Mesothelial cell of epicardium (in vitro differentiated cells): Measurements from ENCODE around the gene SFSWAP. TPM values are rescaled to one million over a fixed set of nuclear protein-coding genes. Genes with fewer than 3 reads are reported as not detected.

Experiments used
- DNase-seq, 2 experiments: peaks; one replicate each; pipeline ENCODE4 v3.0.0; 2021; ENCODE audit warnings: low spot score in 2 of 2; ENCODE audit not compliant: unreplicated experiment in 2 of 2
- H3K27ac Mint-ChIP-seq: 2 replicates; pipeline ENCODE4 v1.8.0; 2021; ENCODE audit warnings: mixed read lengths
- H3K27me3 Mint-ChIP-seq: 2 replicates; pipeline ENCODE4 v1.8.0; 2021; ENCODE audit warnings: low read depth, mixed read lengths
- H3K36me3 Mint-ChIP-seq: 2 replicates; pipeline ENCODE4 v1.8.0; 2021; ENCODE audit warnings: mixed read lengths
- H3K4me1 Mint-ChIP-seq: 2 replicates; pipeline ENCODE4 v1.8.0; 2021; ENCODE audit warnings: mixed read lengths
- H3K4me3 Mint-ChIP-seq: 2 replicates; pipeline ENCODE4 v1.8.0; 2021; ENCODE audit warnings: mild to moderate bottlenecking, moderate library complexity, mixed read lengths
- H3K9me3 Mint-ChIP-seq: 2 replicates; pipeline ENCODE4 v1.8.0; 2021; ENCODE audit warnings: mixed read lengths
- total RNA-seq: library from RNA; stranded (reverse); gene quantifications from 3 replicates; pipeline ENCODE4 v1.2.1, GENCODE V29; 2021
- TF ChIP-seq, protein P1 (sequence below): fragments of 200-600 bp; sonication (generic); IDR thresholded peaks from one replicate; pipeline ENCODE4 v1.5.0; 2021; ENCODE audit warnings: antibody characterized with exemption; ENCODE audit not compliant: unreplicated experiment

Gene SFSWAP
- total RNA-seq, 1 donor from 2014 or later: 73.0 TPM

DNA sequence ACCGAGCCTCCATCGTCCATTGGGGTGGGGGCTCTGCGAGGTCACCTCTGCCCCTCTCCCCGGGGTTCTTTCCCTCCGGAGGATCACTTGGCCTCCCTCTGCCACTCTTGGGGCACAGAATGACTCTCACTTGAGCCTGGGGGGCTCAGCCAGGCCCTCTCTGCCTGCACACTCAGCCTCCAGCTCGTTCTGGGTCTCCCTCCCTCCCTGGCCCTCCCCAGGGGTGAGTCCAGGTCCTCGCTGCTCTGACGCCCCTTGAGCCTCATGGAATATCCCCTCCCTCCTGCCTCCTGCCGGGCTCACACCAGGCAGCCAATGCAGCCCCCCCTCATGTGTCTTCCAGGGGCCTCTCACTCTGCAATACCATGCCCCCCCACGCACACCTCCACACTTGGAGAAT is 17.7 kb upstream of the SFSWAP start:
- no peak for DNase-seq
- Mint-ChIP-seq H3K36me3 (no peaks in the 10 kb centered on the region), H3K4me3 (no peak overlapping the region), H3K9me3 (no peaks in the 10 kb centered on the region), H3K27me3 (peaks cover 38% of the 10 kb centered on the region), H3K4me1 (no peaks in the 10 kb centered on the region), H3K27ac (no peak overlapping the region)
- TF ChIP-seq, protein P1, sequence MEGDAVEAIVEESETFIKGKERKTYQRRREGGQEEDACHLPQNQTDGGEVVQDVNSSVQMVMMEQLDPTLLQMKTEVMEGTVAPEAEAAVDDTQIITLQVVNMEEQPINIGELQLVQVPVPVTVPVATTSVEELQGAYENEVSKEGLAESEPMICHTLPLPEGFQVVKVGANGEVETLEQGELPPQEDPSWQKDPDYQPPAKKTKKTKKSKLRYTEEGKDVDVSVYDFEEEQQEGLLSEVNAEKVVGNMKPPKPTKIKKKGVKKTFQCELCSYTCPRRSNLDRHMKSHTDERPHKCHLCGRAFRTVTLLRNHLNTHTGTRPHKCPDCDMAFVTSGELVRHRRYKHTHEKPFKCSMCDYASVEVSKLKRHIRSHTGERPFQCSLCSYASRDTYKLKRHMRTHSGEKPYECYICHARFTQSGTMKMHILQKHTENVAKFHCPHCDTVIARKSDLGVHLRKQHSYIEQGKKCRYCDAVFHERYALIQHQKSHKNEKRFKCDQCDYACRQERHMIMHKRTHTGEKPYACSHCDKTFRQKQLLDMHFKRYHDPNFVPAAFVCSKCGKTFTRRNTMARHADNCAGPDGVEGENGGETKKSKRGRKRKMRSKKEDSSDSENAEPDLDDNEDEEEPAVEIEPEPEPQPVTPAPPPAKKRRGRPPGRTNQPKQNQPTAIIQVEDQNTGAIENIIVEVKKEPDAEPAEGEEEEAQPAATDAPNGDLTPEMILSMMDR: no peak

DNA sequence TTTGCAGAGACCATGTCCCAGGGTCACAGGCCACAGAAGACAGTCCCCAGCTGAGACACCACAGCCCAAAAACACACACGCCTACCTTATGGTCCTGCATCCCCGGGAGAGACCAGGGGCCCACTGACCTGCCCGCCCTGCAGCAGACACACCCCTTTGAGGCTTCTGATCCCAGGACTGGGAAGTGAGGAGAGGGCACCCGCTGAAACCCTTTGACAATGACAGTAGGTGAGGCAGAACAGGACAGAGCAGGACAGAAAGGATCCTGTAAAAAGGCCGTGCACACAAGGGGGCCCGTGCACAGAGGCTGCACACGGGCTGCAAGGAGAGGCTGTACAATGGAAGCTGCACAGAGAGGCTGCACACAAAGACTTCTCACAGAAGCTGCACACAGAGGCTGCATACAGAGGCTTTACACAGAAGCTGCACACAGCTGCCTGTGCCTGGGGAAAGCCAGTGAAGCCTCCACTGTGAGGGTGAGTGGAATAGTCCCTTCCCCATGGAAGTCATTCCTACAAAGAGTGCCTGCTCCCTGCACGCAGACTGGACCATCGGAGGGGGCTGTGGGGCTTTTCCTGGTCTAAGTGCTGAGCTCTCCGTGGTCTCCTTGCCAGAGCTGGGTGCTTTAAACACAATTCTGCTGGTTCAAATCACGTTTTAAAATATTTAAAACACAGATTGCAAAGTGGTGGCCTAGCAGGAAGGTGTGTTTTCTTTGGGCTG is 16.6 kb upstream of the SFSWAP start:
- H3K4me1 Mint-ChIP-seq: no peaks in the 10 kb centered on the region
- peaks cover 40% of the 10 kb centered on the region for H3K27me3 Mint-ChIP-seq
- no peak overlapping the region for H3K4me3 Mint-ChIP-seq
- H3K27ac Mint-ChIP-seq: no peak overlapping the region
- H3K36me3 Mint-ChIP-seq: no peaks in the 10 kb centered on the region
- no peak for DNase-seq
- TF ChIP-seq, protein P1: no peak
- no peaks in the 10 kb centered on the region for H3K9me3 Mint-ChIP-seq

DNA sequence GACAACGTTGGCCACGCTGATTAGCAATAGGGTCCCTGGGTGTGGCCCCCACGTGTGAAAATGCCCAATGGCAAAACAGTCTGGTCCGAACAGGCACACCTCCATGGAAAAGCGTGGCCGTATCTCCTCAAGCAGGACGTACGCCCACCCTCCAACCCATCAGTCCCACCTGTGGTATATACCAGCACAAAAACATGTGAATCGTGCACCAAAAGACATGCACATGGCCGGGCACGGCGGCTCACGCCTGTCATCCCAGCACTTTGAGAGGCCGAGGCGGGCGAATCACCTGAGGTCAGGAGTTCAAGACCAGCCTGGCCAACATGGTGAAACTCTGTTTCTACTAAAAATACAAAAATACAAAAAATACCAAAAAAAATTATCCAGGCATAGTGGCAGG is 14.9 kb upstream of the SFSWAP start:
- Mint-ChIP-seq H3K27me3 (peaks cover 45% of the 10 kb centered on the region), H3K4me3 (no peak overlapping the region), H3K27ac (no peak overlapping the region), H3K4me1 (no peaks in the 10 kb centered on the region), H3K9me3 (no peaks in the 10 kb centered on the region), H3K36me3 (no peaks in the 10 kb centered on the region)
- TF ChIP-seq, protein P1: no peak
- no peak for DNase-seq

DNA sequence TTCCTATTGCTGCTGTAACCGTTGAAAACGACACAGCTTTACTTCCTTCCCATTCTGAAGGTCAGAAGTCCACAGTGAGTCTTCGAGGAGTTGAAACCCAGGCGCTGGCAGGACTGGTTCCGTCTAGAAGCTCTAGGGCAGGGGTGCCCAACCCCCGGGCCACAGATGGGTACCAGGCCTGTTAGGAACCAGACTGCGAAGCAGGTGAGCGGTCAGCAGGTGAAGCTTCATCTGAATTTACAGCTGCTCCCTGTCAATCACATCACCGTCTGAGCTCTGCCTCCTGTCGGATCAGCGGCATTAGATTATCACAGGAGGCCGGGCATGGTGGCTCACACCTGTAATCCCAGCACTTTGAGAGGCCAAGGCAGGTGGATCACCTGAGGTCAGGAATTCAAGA is 12.6 kb upstream of the SFSWAP start:
- Mint-ChIP-seq H3K4me1 (no peaks in the 10 kb centered on the region), H3K9me3 (peaks cover 2% of the 10 kb centered on the region), H3K27me3 (peaks cover 29% of the 10 kb centered on the region), H3K4me3 (no peak overlapping the region), H3K27ac (no peak overlapping the region), H3K36me3 (no peaks in the 10 kb centered on the region)
- DNase-seq: no peak
- TF ChIP-seq, protein P1: no peak

DNA sequence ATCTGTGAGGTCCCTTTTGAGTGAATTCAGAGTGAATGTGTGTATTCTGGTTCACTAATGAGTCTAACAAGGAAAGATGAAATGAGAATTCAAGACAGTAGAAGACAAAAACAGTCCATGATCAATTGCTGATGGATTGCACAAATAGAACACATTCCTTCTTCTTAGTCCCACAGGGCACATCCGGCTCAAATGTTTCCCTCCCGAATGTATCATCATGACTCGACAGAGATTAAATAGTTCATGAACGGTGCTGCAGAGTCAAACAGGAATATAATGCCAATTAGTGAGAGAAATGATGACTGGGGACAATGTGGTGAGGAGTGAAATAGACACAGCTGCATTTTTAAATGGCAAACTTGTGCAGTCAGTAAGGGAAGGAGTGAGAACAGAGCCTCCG is 11.5 kb upstream of the SFSWAP start:
- H3K4me3 Mint-ChIP-seq: no peak overlapping the region
- H3K36me3 Mint-ChIP-seq: no peaks in the 10 kb centered on the region
- DNase-seq: no peak
- no peaks in the 10 kb centered on the region for H3K4me1 Mint-ChIP-seq
- TF ChIP-seq, protein P1: no peak
- H3K27me3 Mint-ChIP-seq: peaks cover 28% of the 10 kb centered on the region
- no peak overlapping the region for H3K27ac Mint-ChIP-seq
- H3K9me3 Mint-ChIP-seq: peaks cover 10% of the 10 kb centered on the region
